GM18519 (cell line): ENCODE measurements around the gene CCDC179.

Experiments used
- ATAC-seq: cut with Tn5 transposase; IDR thresholded peaks from one replicate; pipeline ENCODE4 v1.9.1; 2021; ENCODE audit warnings: mild to moderate bottlenecking, moderate library complexity; ENCODE audit not compliant: unreplicated experiment, low FRiP score

The CCDC179 gene

DNA sequence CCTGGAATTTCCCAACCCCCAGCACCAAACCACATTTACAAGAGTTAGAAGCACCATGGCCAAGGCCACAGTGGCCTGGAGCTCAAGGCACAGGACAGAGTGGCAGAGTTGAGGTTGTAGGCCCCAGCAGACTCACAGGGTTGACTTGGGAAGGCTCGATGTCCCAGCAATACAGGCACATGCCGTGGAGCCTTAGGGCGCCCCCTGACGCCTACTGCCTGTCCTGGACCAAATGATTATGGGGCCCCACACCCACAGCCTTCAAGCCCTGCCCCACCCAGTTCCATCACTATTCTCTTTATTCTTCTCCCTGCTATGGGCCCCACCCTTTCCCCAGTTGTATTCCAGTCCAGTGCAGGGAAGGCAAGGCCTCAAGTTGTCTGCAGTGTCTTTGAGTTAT, at the start of gene CCDC179:
TSS of gene CCDC179 (minus strand) at position 234 of the 400 bp plus-strand sequence. CDS start at position 181, 53 bp downstream.
- ATAC-seq, result no peak

DNA sequence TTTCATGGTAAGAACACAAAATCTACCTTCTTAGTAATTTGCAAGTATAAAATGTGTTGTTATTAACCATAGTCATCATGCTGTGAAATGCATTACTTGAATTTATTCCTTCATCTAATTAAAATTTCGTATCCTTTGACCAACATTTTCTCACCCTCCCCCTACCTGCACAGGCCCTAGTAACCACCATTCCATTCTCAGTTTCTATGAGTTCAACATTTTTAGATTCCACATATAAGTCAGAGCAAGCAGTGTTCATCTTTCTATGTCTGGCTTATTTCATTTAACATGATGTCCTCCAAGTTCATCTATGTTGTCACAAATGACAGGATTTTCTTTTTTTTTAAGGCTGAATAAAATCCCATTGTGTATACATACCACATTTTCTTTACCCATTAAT, 43.5 kb upstream of the CCDC179 start:
- no peak for ATAC-seq

DNA sequence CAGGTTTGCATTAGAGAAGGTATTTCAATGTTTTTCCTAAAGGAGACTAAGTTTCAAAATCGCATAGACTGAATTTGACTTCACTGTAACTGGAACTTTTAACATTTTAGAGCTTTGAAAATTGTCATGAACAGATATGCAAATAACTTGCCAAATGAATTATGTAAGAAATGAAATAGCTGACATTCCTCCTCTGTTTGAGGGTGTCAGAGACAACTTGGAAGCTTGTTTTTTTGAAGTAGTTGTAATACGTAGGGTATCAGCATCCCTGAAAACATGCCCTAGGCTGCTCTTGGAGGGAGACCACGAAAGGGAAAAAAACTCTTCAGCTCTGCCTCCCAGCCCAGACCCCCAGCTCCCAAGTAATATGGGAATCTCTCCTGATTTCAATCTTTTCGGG, 41.3 kb upstream of the CCDC179 start:
- ATAC-seq, result no peak

DNA sequence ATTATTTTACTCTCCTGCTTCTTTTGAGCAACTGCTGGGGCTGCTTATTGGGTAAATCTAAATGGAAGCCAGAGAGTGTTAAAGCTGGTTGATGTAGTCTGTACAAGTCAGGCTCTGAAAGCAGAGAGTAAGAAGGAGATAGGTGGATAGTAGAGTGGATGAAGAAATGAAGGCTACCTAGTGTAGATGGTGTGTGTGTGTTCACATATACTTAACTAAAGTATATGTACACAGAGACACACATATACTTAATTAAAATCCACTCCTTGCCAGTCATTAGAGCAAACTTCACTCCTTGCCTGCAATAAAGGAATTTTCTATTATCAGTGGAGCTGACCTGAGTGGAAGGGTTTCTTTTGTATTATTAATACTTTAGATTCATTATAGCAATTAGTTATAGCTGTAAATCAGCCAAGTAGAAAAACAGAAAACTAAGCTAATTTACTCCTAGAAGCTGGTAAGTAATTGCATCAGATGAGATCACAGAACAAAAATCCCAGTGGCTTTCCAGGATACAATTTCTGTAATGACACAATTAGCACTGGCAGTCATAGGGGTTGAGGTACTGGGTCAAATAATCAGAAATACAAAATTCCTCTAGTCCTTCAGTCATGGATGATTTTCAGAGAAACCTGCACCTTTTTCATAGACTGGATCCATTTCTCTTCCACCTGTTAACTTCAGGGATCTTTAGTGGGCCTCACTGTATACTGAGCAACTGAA, 40.7 kb upstream of the CCDC179 start:
- no peak for ATAC-seq

DNA sequence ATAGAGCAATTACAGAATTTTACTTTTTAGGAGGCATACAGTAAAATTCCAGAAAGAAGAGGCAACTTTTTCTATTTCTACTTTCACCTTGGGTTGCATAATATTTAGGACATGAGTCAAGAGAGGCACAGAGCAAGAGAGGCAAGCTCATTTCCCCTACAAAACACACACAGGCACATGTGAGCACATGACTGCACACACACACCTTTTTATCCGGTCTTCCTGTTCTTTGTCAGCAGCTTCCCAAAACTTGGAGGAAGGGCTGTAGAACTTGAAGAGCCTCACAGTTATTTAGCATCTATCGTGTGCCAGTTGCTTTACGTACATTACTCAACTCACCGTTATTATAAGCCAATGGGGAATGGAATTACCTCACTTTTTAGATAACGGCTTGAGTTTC, 37.8 kb upstream of the CCDC179 start:
- no peak for ATAC-seq

DNA sequence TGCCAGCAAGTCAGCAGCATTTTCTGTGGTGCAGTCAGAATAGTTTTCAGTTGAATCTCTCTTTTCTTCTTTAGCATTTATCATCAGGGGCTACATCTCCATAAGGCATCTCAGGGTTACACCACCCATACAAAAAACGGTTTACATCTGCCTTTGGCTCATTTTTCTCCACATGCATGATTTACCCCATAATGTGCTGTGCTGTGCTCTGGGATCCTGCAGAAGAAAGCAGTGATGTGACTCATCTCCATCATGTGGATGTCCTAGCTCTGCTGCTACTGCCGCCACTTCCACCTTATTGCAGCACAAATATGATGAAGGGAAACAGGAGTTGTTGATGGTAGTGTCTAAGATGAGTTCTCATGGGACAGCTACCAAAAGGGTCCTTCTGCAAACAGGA, 30.0 kb upstream of the CCDC179 start:
- no peak for ATAC-seq

DNA sequence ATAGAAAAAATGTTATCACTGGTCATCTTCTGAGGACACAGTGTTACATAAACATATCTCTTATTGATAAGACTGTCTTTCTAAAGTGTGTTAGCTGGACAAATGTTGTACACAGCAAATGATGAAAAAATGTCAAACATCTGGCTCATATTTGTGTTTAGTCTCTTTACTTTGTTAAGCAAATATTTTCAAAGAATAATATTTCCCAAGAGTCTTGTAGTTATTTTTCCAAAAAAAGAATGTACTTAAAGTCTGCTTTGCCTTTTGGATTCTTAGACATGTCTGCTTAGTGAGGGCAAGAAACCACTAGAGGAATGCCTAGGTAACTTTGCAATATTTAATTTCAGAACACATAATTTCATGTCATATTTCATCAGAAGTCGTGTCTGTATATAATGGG, 23.9 kb upstream of the CCDC179 start:
- no peak for ATAC-seq

DNA sequence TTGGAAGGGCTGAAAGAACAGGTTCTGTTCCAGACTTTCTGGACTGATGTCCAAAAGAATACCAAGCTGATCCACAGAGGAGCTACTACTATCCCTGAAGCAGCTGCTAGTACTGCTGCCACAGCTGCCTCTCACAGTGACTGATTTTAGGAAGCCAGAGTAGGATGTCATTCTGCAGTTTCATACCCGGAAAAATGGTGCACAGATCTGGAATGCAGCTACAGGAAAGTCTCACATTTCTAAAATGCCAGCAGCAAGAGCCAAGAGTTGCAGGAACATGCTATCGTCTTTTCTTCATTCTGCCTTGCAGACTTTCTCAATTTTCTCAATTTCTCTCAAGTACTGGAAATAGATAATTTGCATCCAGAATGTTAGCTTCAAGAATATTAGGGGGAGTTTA, 19.4 kb upstream of the CCDC179 start:
- ATAC-seq, result no peak

DNA sequence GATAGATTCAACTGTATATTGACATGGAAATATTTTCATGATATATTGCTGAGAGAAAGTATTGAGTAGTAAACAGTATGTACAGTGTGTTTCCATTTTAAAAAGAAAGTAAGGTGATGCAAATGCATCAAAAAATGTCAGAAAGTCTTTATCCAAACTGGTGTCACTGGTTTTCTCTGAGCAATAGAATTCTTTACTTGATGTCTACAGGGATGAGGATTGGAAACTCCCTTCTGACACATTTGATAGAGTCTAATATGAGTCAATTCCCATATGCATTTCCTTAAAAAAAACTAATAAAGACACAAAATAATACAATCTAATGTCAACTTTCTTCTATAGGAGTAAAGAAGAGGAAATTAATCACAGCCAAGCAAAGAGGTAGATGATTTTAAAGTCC, 18.3 kb upstream of the CCDC179 start:
- ATAC-seq, result no peak

DNA sequence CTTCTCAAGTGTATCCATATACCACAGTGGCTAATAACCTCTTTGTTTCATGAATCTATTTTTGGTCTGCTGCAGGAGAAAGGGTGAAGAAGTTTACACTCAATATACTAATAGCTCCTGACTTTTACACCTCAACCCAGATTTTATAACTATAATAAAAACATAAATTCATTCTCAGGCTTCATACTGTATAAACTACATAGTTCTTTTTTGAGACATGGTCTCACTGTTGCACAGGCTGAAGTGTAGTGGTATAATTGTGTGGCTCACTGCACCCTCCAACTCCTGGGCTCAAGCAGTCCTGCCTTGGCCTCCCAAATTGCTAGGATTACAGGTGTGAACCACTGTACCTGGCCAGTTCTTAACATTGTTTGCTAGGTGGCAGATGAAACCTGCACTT, 17.8 kb upstream of the CCDC179 start:
- ATAC-seq, result no peak

DNA sequence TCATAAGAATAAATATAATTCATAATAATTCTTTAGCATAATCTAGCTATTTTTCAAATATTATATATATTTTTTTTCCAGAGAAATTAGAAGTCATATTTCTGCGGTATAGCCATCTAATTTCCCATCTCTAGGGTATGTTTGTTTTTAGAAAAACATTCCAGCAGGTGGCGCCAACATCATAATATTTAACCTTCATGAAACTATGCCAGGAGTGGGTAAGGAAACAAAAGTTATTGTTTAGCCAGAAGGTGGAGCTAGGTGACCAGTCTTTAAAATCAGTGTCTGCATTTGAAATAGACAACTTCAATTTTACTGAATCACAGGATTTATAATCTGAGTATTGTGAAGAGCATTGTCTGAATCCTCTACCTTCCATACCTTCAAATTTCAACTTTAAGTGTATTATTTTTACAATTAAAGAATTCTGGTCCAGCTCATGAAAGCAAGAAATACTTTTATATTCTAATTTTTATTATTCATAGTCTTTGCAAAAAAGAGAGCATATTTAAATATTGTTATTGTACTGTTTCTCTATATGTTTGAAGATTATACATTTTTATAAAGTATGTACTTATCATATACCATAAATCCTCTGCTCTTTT, 15.7 kb upstream of the CCDC179 start:
- ATAC-seq, result peak; percentile 97

DNA sequence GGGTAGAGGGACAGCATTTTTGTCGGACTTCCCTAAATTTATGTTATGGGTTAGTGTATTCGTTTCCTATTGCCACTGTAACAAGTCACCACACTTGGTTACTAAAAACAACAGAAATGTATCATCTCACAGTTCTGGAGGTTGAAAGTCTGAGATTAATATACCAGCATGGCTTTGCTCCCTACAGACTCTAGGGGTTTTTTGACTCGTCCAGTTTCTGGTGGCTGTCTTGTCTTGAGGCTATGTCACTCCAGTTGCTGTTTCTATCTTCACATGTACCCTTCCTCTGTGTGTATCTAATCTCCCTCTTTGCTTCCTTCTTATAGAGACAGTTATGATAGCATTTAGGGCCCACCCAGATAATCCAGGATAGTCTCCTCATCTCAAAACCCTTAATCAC, 9.1 kb upstream of the CCDC179 start:
- ATAC-seq, result no peak

DNA sequence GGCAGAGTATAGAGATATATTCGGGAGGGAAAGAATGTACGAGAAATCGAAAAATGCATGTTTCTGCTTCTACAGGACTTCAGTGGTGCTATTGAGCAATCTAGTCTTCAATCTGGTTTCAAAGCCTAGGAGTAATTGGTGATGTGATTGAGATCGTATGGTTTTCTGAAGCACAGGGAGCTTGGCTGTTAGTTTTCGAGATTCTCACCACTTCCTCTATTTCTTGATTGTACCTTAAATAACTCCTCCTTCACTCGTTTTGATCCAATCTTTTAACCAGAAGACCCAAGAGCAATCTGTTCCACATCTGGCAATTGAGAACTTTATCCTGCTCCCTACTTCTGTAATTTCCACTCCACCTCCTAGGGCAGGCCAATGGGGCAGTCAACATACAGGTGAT, 518 bp downstream of the CCDC179 start:
- ATAC-seq, result no peak

DNA sequence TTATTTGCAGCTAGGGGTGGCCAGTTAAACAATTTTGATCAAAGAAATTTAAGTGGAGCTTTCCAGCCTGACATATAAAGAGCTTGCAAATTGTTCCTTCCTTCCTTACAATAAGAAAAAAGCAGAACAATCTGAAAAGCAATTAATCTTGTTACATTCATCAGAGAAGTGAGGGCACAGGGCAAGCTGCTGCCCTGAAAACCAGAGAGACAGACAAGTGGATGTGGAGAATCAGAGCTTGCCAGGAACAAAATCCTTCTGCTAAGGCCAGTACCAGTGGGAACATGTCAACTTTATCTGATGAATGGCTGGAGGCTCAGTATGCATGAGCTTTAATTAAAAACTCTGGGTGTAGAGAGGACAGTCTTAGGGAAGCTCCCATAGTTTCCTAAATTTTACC, 8.8 kb downstream of the CCDC179 start:
- ATAC-seq, result no peak

DNA sequence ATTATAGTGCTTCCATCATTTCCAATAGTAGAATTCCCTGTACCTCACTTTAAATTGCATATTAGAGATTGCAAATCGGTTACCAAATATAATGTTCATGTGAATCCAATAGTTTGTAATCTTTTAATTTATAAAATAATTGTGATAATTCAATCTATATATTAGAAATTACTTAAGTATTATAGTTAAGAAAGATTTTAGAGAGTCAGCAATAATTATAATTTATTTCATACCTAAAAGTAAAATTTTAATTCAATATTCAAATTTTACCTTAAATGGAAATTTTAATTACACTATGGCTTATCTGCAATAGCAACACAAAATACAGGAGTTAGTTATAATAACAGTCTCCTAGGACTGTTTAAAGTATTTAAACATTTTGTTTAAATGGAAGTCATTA, 13.5 kb downstream of the CCDC179 start:
- no peak for ATAC-seq

DNA sequence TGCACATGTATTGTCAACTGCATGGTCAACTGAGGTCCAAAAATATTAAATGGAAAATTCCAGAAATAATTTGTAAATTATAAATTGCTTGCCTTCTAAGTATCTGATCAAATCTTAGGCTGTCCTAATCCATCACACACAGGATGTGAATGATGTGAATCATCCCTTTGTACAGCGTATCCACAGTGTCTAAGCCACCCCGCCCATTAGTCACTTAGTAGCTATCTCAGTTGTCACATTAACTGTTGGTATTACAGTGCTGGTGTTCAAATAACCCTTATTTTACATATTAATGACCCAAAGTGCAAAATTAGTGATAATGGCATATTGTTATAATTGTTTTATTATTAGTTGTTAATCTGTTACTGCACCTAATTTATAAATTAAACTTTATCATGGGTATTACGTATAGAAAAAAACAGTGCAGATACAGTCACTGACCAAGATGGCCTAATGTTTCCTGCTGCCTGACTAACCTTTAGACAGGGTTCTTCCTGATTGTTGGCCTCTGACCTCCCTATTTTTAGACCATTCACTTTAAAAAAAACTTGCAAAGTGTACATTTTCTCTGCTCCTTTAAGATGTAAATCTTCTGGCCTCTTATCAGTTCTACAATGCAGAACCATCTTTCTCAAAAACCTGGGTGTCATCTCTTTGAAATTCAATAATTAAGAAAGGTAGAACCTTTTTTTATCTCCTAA, 27.8 kb downstream of the CCDC179 start:
- no peak for ATAC-seq

DNA sequence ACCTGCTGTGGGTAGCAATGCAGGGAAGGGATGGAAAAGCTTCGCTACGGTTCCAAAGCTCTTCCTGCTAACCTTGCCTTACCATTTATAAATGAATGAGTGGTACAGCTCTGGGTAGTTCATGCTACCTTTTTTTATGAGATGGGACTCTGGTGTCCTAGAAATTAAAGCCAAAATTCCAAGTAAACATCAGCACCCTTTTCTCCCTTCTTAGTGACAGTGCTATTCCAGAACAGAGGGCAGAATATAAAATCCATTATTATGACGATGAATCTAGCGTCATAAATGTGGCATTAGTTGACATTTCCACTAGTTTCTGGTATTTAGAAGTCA, 30.2 kb downstream of the CCDC179 start:
- ATAC-seq, result no peak

DNA sequence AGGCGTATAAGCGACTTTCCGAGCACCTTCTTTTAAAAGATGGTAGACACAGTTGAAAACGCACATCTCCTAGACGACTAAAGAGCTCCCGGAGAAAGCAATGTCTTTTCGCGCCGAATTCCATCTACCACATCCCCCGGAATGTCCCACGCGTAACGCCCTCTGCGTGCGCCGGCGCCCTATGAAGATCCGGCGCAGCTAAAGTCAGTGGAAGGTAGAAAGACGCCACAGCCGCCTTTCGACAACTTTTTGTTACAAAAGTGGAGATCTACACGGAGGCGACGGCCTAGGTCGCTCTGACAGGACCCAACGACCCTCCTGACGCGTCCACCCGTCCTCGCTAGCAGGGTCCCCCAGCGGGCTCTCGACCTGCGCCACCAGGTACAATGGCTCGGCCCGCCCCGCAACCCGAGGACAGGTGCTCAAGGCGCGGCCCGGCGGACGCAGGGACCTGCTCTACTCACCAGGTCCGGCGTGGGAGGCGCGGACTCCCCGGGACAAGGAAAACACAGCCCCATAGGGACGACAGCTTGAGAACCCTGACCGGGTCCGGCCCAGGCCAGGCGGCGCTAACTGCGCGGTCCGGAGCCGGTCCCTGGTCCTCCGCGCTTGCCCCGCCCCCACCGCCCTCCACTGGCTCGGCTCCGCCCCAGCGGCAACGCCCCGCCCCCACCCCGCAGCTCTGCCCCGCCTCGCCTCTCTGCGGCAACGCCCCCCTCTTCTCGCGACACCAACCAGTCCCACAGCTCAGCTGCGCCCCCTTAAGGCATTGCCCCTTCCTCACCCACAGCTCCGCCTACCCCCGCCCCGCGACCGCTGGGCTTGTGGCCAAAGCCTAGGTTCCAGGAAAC, 30.8 kb downstream of the CCDC179 start, which contains the start of gene SVIP:
TSS of gene SVIP (minus strand) at position 571 of the 851 bp plus-strand sequence. CDS start at position 518, 53 bp downstream.
- peak; percentile 86 for ATAC-seq

DNA sequence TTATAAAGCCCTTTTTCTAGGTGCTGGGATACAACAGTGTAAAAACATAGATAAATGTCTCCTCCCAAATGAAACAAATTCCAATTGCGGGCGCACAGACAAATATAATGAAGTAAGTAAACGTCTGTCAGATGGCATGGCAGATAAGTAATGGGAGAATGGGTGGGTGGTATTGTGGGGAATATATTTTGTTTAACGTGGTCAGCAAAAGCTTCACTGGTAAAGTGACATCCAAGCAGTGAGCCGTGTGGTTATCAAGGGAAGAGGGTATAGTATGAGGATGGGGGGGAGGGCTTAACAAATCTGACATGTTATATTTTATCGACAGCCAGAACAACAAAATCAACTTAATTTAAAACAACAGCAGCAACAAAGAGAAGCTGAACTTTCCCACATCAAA, 31.9 kb downstream of the CCDC179 start:
- no peak for ATAC-seq

DNA sequence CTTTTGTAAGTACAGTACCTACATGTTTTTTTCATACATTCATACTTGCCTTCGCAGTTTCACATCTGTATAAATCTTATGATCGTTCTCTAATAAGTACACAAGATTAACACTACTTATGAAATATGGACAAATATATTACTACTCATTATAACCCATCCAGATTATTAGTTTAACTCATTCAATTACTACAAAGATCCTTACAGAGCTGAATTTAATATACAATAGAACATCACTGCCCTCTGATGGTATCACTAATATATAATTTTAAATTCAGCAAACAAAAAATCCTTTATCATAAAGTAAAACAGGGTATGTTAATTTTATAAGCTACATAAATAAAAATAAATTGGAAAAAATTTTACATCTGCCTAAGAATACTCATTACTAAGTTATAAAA, 38.1 kb downstream of the CCDC179 start:
- no peak for ATAC-seq

DNA sequence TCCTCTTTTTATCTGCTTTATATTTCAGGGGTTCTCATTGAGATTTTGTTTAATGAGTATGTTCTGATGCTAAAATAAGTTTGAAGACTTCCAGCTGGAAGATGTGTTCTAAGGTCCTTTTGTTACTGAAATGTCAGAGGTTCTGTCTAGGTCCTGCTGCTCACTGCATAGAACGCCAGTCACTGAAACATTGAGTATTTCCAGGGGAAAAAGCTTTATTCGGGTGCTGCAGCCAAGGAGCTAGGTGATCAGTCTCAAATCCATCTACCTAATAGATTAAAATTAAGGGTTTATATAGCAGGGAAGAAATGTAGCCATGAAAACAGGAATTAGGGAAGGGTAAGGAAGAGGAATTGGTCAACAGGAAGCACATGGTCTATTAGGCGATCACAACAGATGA, 50.4 kb downstream of the CCDC179 start:
- ATAC-seq, result no peak
